GM23338 (cell line): ENCODE results near the gene OR2L3. TPM values are rescaled to one million over a fixed set of nuclear protein-coding genes. Genes with fewer than 3 reads are reported as not detected.

ENCODE experiments used
- ATAC-seq: fragments of 200-7000 bp; cut with Tn5 transposase; 3 replicates; pipeline ENCODE4 v1.9.1; 2020
- DNase-seq: peaks from one replicate; pipeline ENCODE4 v3.0.0-alpha.2; 2015; ENCODE audit warnings: low spot score
- H2AFZ ChIP-seq: fragments of 200-600 bp; sonication (generic); 2 replicates; pipeline ENCODE4 v1.8.0; 2016; ENCODE audit warnings: antibody characterized with exemption, mild to moderate bottlenecking, moderate library complexity
- H3F3A ChIP-seq: fragments of 200-600 bp; sonication (generic); replicated peaks from 2 replicates; pipeline ENCODE4 v1.8.0; 2017; ENCODE audit warnings: antibody characterized with exemption, mixed run types, low read depth
- H3K27ac ChIP-seq: fragments of 200-600 bp; sonication (generic); 2 replicates; pipeline ENCODE4 v1.6.1; 2016; ENCODE audit warnings: low read depth
- H3K27me3 ChIP-seq: fragments of 200-600 bp; sonication (generic); 2 replicates; pipeline ENCODE4 v1.8.0; 2016; ENCODE audit warnings: mild to moderate bottlenecking, mixed run types, moderate library complexity; ENCODE audit not compliant: insufficient read depth
- H3K36me3 ChIP-seq: fragments of 200-600 bp; sonication (generic); 2 replicates; pipeline ENCODE4 v1.8.0; 2016; ENCODE audit warnings: mild to moderate bottlenecking; ENCODE audit not compliant: insufficient read depth
- H3K4me1 ChIP-seq: fragments of 200-600 bp; sonication (generic); 2 replicates; pipeline ENCODE4 v1.8.0; 2016; ENCODE audit warnings: mild to moderate bottlenecking, moderate library complexity; ENCODE audit not compliant: insufficient read depth
- H3K4me2 ChIP-seq: fragments of 200-600 bp; sonication (generic); 2 replicates; pipeline ENCODE4 v1.7.1; 2017; ENCODE audit warnings: mixed run types
- H3K4me3 ChIP-seq: fragments of 200-600 bp; sonication (generic); 2 replicates; pipeline ENCODE4 v1.6.1; 2016; ENCODE audit warnings: mixed run types
- H3K79me2 ChIP-seq: fragments of 200-600 bp; sonication (generic); replicated peaks from 2 replicates; pipeline ENCODE4 v1.8.0; 2017; ENCODE audit warnings: mild to moderate bottlenecking; ENCODE audit not compliant: insufficient read depth
- H3K9me2 ChIP-seq: fragments of 200-600 bp; sonication (generic); 2 replicates; pipeline ENCODE4 v1.8.0; 2017; ENCODE audit not compliant: insufficient read depth
- H4K20me1 ChIP-seq: fragments of 200-600 bp; sonication (generic); replicated peaks from 2 replicates; pipeline ENCODE4 v1.8.0; 2017; ENCODE audit warnings: mild to moderate bottlenecking; ENCODE audit not compliant: insufficient read depth
- H3K27ac Mint-ChIP-seq: 2 replicates; pipeline ENCODE4 v1.8.0; 2020; ENCODE audit warnings: inconsistent platforms, mild to moderate bottlenecking, moderate library complexity, mixed read lengths
- H3K27me3 Mint-ChIP-seq: 3 replicates; pipeline ENCODE4 v1.8.0; 2022; ENCODE audit warnings: low read depth, mild to moderate bottlenecking, moderate library complexity, mixed read lengths, inconsistent platforms; ENCODE audit not compliant: insufficient read depth, poor library complexity
- H3K36me3 Mint-ChIP-seq: 3 replicates; pipeline ENCODE4 v1.8.0; 2021; ENCODE audit warnings: low read depth, mild to moderate bottlenecking, inconsistent platforms, moderate library complexity, mixed read lengths
- H3K4me1 Mint-ChIP-seq: 3 replicates; pipeline ENCODE4 v1.8.0; 2020; ENCODE audit warnings: mild to moderate bottlenecking, inconsistent platforms, mixed read lengths
- H3K4me3 Mint-ChIP-seq: 3 replicates; pipeline ENCODE4 v1.8.0; 2021; ENCODE audit warnings: moderate library complexity, mild to moderate bottlenecking, inconsistent platforms, mixed read lengths
- H3K9me3 Mint-ChIP-seq: 3 replicates; pipeline ENCODE4 v1.8.0; 2020; ENCODE audit warnings: moderate library complexity, mild to moderate bottlenecking, inconsistent platforms, mixed read lengths
- CREB1 ChIP-seq: fragments of 250-450 bp; sonication (Bioruptor Pico); IDR thresholded peaks from 2 replicates; pipeline ENCODE4 v1.5.0; 2020; ENCODE audit warnings: low read depth, mild to moderate bottlenecking, moderate library complexity
- CTCF ChIP-seq, 2 experiments: fragments of 200-600 bp in 1 of 2; sonication (generic) in 1 of 2; conservative IDR thresholded peaks; 2 replicates each; pipeline versions ENCODE4 v1.5.1 to v1.6.1; 2016 to 2017; ENCODE audit warnings: antibody characterized with exemption in 2 of 2, low read depth in 2 of 2, mild to moderate bottlenecking in 2 of 2, moderate library complexity in 1 of 2
- EZH2 ChIP-seq: fragments of 200-600 bp; sonication (generic); IDR thresholded peaks from one replicate; pipeline ENCODE4 v1.8.0; 2017; ENCODE audit warnings: antibody characterized with exemption, mild to moderate bottlenecking, low read depth; ENCODE audit not compliant: unreplicated experiment
- EZH2phosphoT487 ChIP-seq: fragments of 200-600 bp; sonication (generic); IDR thresholded peaks from one replicate; pipeline ENCODE4 v1.8.1; 2018; ENCODE audit warnings: antibody characterized with exemption; ENCODE audit not compliant: unreplicated experiment
- JUNB ChIP-seq: IDR thresholded peaks from one replicate; pipeline ENCODE4 v1.6.1; 2016; ENCODE audit warnings: antibody characterized with exemption; ENCODE audit not compliant: unreplicated experiment
- NANOG ChIP-seq: IDR thresholded peaks from 2 replicates; pipeline ENCODE4 v1.6.1; 2016; ENCODE audit warnings: antibody characterized with exemption, borderline replicate concordance
- POLR2AphosphoS5 ChIP-seq: IDR thresholded peaks from 2 replicates; pipeline ENCODE4 v1.6.1; 2016; ENCODE audit warnings: antibody characterized with exemption, low read depth
- STAT1 ChIP-seq: IDR thresholded peaks from one replicate; pipeline ENCODE4 v1.6.1; 2016; ENCODE audit warnings: antibody characterized with exemption; ENCODE audit not compliant: unreplicated experiment
- ZNF114 ChIP-seq: fragments of 250-450 bp; sonication (Bioruptor Pico); IDR thresholded peaks from 2 replicates; pipeline ENCODE4 v1.5.0; 2020; ENCODE audit warnings: mild to moderate bottlenecking, moderate library complexity
- ZNF331 ChIP-seq: fragments of 250-450 bp; sonication (Bioruptor Pico); IDR thresholded peaks from 2 replicates; pipeline ENCODE4 v1.5.0; 2020; ENCODE audit warnings: low read depth, mild to moderate bottlenecking, moderate library complexity
- ZNF462 ChIP-seq: fragments of 250-450 bp; sonication (Bioruptor Pico); IDR thresholded peaks from 2 replicates; pipeline ENCODE4 v1.5.0; 2020; ENCODE audit warnings: mild to moderate bottlenecking, moderate library complexity
- polyA plus RNA-seq: library from polyadenylated mRNA; unstranded; fragments of >200 nt; fragmentation: Nextera tagmentation; extraction: Ambion mirVana; gene quantifications from 2 replicates; pipeline ENCODE4 v1.2.1, GENCODE V29; 2016
- total RNA-seq: library from RNA; depleted of rRNA; stranded (reverse); fragments of >200 nt; shearing (Covaris generic); gene quantifications from 2 replicates; pipeline ENCODE4 v1.2.3, GENCODE V29; 2014
- TF ChIP-seq, protein P1 (sequence below): IDR thresholded peaks from 2 replicates; pipeline ENCODE4 v1.6.1; 2016; ENCODE audit warnings: antibody characterized with exemption
- TF ChIP-seq, protein P2 (sequence below): IDR thresholded peaks from one replicate; pipeline ENCODE4 v1.6.1; 2018; ENCODE audit warnings: antibody characterized with exemption; ENCODE audit not compliant: unreplicated experiment

The OR2L3 gene
- total and polyA plus RNA-seq, 2 experiments from 2014 or later: not detected

DNA sequence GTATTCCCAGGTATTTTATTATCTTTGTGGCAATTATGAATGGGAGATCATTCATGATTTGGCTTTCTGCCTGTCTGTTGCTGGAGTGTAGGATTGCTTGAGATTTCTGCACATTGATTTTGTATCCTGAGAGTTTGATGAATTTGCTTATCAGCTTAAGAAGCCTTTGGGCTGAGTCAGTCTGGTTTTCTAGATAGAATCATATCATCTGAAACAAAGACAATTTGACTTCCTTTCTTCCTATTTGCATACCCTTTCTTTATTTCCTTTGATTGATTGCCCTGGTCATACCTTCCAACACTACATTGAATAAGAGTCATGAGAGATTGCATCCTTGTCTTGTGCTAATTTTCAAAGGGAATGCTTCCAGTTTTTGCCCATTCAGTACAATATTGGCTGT lies 8.0 kb downstream of the OR2L3 start:
- Histone ChIP-seq H2AFZ (no peak overlapping the region), H3K27me3 (no peaks in the 10 kb centered on the region), H3K4me2 (no peak overlapping the region), H3K27ac (no peak overlapping the region), H3F3A (no peaks in the 10 kb centered on the region), H3K9me2 (no peaks in the 10 kb centered on the region), H3K79me2 (no peaks in the 10 kb centered on the region), H3K4me1 (no peaks in the 10 kb centered on the region), H3K4me3 (no peak overlapping the region), H3K36me3 (peaks cover 13% of the 10 kb centered on the region; the same call in 1 of the 2 replicates), H4K20me1 (no peaks in the 10 kb centered on the region)
- DNase-seq (no peak), ATAC-seq (no peak)
- Mint-ChIP-seq H3K36me3 (peaks cover 35% of the 10 kb centered on the region), H3K4me3 (no peak overlapping the region), H3K9me3 (peaks cover 80% of the 10 kb centered on the region), H3K4me1 (no peaks in the 10 kb centered on the region), H3K27ac (no peak overlapping the region), H3K27me3 (no peaks in the 10 kb centered on the region)
- no peak for TF ChIP-seq STAT1
- no peak for TF ChIP-seq CTCF (conservative IDR thresholded peaks at IDR 0.05; ENCODE audit: low read depth in 2 of 2)
- TF ChIP-seq EZH2phosphoT487: no peak
- TF ChIP-seq, protein P1, sequence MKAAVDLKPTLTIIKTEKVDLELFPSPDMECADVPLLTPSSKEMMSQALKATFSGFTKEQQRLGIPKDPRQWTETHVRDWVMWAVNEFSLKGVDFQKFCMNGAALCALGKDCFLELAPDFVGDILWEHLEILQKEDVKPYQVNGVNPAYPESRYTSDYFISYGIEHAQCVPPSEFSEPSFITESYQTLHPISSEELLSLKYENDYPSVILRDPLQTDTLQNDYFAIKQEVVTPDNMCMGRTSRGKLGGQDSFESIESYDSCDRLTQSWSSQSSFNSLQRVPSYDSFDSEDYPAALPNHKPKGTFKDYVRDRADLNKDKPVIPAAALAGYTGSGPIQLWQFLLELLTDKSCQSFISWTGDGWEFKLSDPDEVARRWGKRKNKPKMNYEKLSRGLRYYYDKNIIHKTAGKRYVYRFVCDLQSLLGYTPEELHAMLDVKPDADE: no peak
- TF ChIP-seq ZNF114 (CRISPR knock-in tag): no peak
- no peak for TF ChIP-seq JUNB
- no peak for TF ChIP-seq CREB1 (CRISPR knock-in tag)
- TF ChIP-seq, protein P2, sequence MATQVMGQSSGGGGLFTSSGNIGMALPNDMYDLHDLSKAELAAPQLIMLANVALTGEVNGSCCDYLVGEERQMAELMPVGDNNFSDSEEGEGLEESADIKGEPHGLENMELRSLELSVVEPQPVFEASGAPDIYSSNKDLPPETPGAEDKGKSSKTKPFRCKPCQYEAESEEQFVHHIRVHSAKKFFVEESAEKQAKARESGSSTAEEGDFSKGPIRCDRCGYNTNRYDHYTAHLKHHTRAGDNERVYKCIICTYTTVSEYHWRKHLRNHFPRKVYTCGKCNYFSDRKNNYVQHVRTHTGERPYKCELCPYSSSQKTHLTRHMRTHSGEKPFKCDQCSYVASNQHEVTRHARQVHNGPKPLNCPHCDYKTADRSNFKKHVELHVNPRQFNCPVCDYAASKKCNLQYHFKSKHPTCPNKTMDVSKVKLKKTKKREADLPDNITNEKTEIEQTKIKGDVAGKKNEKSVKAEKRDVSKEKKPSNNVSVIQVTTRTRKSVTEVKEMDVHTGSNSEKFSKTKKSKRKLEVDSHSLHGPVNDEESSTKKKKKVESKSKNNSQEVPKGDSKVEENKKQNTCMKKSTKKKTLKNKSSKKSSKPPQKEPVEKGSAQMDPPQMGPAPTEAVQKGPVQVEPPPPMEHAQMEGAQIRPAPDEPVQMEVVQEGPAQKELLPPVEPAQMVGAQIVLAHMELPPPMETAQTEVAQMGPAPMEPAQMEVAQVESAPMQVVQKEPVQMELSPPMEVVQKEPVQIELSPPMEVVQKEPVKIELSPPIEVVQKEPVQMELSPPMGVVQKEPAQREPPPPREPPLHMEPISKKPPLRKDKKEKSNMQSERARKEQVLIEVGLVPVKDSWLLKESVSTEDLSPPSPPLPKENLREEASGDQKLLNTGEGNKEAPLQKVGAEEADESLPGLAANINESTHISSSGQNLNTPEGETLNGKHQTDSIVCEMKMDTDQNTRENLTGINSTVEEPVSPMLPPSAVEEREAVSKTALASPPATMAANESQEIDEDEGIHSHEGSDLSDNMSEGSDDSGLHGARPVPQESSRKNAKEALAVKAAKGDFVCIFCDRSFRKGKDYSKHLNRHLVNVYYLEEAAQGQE: no peak
- TF ChIP-seq POLR2AphosphoS5: no peak
- no peak for TF ChIP-seq NANOG
- TF ChIP-seq ZNF462 (CRISPR knock-in tag): no peak
- TF ChIP-seq EZH2: no peak
- TF ChIP-seq ZNF331 (CRISPR knock-in tag): no peak
